Mucosa of rectum (tissue), 2 donors: ENCODE measurements around the gene PLCD4.

ENCODE experiments used
- H3K27ac ChIP-seq, 2 donors: one replicate each; pipeline ENCODE4 v1.7.0; 2013; ENCODE audit warnings: inconsistent platforms in 2 of 2, low read depth in 2 of 2, low read length in 2 of 2
- H3K27me3 ChIP-seq, 2 donors: one replicate each; pipeline ENCODE4 v1.7.0; 2013; ENCODE audit warnings: low read length in 2 of 2; ENCODE audit not compliant: control insufficient read depth in 2 of 2, insufficient read depth in 2 of 2
- H3K36me3 ChIP-seq, 2 donors: one replicate each; pipeline ENCODE4 v1.7.0; 2013; ENCODE audit warnings: low read length in 2 of 2; ENCODE audit not compliant: control insufficient read depth in 2 of 2, insufficient read depth in 2 of 2
- H3K4me1 ChIP-seq, 2 donors: one replicate each; pipeline ENCODE4 v1.7.0; 2013; ENCODE audit warnings: low read length in 2 of 2, mild to moderate bottlenecking in 1 of 2; ENCODE audit not compliant: control insufficient read depth in 2 of 2, insufficient read depth in 2 of 2
- H3K4me3 ChIP-seq, 2 donors: one replicate each; pipeline ENCODE4 v1.7.0; 2013; ENCODE audit warnings: low read length in 2 of 2
- H3K9ac ChIP-seq, 2 donors: one replicate each; pipeline ENCODE4 v1.7.0; 2013; ENCODE audit warnings: low read length in 2 of 2, low read depth in 1 of 2, mild to moderate bottlenecking in 1 of 2
- H3K9me3 ChIP-seq, 2 donors: one replicate each; pipeline ENCODE4 v1.7.0; 2013; ENCODE audit warnings: low read length in 2 of 2; ENCODE audit not compliant: control insufficient read depth in 2 of 2
- donor health status: healthy.
- donor health status: Normal muscosa, but diverticular disease.

The PLCD4 gene

DNA sequence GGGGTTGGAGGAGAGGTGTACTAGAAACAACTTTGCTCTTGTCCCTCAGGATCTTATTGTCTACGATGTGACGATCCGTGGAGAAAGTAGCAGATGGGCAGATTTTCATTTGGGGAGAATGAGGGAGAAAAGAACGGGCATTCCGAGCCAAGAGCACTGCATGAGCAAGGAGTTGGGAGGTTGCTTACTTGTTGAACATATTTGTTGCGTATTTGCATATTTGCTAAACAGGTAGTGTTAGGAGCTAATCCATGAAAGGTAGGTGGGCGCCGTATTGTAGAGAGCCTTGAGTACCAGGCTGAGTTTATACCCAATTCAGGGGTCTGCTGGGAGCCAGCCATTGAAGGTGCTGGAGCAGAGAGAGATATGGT is 52.3 kb downstream of the PLCD4 start:
- Histone ChIP-seq H3K27ac (peak overlapping the region; percentile 34 to 75), H3K4me1 (peaks cover 12 to 14% of the 10 kb centered on the region in 2 donors), H3K4me3 (peak overlapping the region; percentile 78 to 94), H3K27me3 (no peaks in the 10 kb centered on the region), H3K9ac (peak overlapping the region; percentile 42 to 75), H3K9me3 (no peaks in the 10 kb centered on the region), H3K36me3 (peaks cover 33 to 42% of the 10 kb centered on the region in 2 donors)

DNA sequence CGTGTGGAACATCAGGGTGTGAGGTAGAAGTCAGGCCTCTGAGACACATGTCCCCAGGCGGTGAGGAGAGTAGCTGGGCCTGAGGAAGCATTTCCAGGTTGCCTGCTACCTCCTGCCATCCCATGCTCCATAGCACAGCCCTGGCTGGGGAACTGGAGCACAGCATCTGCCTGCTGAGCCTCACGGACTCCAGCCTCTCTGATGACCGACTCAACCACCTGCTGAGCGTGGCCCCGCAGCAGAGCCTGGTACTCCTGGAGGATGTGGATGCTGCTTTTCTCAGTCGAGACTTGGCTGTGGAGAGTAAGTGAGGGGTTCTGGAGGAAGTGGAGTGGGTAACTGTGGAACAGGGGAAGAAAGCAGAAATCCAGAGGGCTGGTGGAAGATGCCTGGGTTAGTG is 54.7 kb downstream of the PLCD4 start:
- H3K4me1 ChIP-seq, result peaks cover 12 to 14% of the 10 kb centered on the region in 2 donors
- H3K36me3 ChIP-seq, result peaks cover 46 to 48% of the 10 kb centered on the region in 2 donors
- no peak overlapping the region for H3K27ac ChIP-seq
- no peaks in the 10 kb centered on the region for H3K27me3 ChIP-seq
- H3K9me3 ChIP-seq, result no peaks in the 10 kb centered on the region
- H3K9ac ChIP-seq, result no peak overlapping the region
- no peak overlapping the region for H3K4me3 ChIP-seq

DNA sequence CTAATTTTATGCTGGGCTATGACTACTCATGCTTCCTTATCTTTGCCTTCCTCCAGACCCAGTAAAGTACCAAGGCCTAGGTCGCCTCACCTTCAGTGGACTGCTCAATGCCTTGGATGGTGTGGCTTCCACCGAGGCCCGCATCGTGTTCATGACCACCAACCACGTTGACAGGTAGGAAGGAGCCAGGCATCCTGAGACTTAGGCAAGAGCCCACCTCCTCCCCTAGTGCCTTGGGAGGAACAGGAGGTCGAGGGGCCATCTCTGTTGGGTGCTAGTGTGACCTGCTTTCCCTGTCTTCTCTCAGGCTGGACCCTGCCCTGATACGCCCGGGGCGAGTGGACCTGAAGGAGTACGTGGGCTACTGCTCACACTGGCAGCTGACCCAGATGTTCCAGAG is 55.1 kb downstream of the PLCD4 start:
- Histone ChIP-seq H3K27ac (no peak overlapping the region), H3K9ac (no peak overlapping the region), H3K4me1 (peaks cover 12 to 14% of the 10 kb centered on the region in 2 donors), H3K36me3 (peaks cover 50 to 52% of the 10 kb centered on the region in 2 donors), H3K27me3 (no peaks in the 10 kb centered on the region), H3K9me3 (no peaks in the 10 kb centered on the region), H3K4me3 (no peak overlapping the region)

DNA sequence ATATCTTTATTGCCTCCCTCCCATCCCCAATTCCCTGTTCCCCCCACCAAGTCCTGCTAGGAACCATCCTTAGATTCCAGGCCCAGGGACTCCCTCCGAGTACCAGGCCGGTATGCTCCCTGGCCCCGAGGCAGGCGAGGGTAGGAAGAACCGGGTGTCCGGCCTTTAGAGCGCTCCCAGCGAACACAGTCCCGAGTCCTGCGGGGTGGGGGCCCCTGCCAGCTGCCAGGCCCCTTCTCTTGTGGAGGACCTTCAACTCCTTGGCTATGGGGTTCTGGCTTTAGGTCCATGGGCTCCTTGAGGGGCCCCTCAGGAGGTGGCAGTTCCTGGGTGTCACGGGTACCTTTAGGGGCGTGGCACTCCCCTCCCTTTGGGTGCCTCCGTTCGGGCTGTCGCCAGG is 56.2 kb downstream of the PLCD4 start:
- no peak overlapping the region for H3K4me3 ChIP-seq
- H3K36me3 ChIP-seq, result peaks cover 56 to 57% of the 10 kb centered on the region in 2 donors
- no peaks in the 10 kb centered on the region for H3K27me3 ChIP-seq
- no peak overlapping the region for H3K9ac ChIP-seq
- H3K27ac ChIP-seq, result no peak overlapping the region
- H3K4me1 ChIP-seq, result peaks cover 5 to 9% of the 10 kb centered on the region in 2 donors
- H3K9me3 ChIP-seq, result no peaks in the 10 kb centered on the region

DNA sequence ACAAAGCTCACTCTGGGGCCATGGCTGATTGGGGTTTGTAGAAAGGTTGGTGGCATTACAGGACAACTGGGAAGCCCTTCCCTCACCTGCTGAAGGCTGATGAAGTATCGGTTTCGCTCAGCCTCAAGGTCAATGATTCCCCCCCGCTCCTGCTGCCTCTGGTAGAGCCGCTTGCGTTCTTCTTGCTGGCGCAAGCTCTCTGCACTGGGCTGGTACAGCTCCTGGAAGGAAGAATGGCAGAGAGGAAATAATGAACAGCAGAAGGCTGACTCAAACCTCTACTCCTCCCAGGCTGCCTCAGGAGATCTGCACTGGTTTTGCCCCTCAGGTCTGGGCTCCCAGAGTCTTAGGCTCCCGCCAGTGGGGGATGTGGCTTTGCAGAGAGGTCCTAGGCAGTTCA is 57.0 kb downstream of the PLCD4 start:
- Histone ChIP-seq H3K27ac (no peak overlapping the region), H3K4me3 (no peak overlapping the region), H3K27me3 (no peaks in the 10 kb centered on the region), H3K9ac (no peak overlapping the region), H3K36me3 (peaks cover 56 to 58% of the 10 kb centered on the region in 2 donors), H3K4me1 (peaks cover 4 to 9% of the 10 kb centered on the region in 2 donors), H3K9me3 (no peaks in the 10 kb centered on the region)

DNA sequence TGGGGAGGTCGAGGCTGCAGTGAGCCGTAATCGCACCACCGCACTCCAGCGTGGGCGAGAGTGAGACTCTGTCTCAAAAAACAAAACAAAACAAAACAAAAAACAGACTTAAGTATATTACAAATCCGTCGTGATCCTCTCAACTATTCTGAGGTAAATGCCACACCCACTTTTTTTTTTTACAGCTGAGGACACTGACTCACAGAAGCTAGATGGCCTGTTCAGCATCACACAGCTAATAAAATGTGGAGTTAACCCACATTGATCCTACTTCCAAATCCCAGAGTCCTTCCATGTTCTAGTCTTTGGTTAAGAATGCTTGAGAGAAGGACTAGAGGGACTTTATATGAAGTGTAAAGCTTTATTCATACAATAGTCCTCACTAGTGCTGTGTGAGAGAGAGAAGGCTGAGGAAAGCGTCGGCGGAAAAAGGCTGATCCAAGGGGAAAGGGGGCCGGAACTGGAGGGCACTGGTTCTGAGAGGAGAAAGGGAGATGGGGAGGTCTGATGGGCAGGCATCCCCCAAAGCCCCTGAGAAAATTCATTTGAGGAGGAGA is 63.5 kb downstream of the PLCD4 start:
- Histone ChIP-seq H3K36me3 (peaks cover 14 to 22% of the 10 kb centered on the region in 2 donors), H3K4me1 (peaks cover 13% of the 10 kb centered on the region in 2 donors), H3K9me3 (no peaks in the 10 kb centered on the region), H3K4me3 (peak overlapping the region; percentile 77 to 94), H3K27me3 (no peaks in the 10 kb centered on the region), H3K9ac (peak overlapping the region; percentile 77 to 80), H3K27ac (peak overlapping the region; percentile 52 to 66)

DNA sequence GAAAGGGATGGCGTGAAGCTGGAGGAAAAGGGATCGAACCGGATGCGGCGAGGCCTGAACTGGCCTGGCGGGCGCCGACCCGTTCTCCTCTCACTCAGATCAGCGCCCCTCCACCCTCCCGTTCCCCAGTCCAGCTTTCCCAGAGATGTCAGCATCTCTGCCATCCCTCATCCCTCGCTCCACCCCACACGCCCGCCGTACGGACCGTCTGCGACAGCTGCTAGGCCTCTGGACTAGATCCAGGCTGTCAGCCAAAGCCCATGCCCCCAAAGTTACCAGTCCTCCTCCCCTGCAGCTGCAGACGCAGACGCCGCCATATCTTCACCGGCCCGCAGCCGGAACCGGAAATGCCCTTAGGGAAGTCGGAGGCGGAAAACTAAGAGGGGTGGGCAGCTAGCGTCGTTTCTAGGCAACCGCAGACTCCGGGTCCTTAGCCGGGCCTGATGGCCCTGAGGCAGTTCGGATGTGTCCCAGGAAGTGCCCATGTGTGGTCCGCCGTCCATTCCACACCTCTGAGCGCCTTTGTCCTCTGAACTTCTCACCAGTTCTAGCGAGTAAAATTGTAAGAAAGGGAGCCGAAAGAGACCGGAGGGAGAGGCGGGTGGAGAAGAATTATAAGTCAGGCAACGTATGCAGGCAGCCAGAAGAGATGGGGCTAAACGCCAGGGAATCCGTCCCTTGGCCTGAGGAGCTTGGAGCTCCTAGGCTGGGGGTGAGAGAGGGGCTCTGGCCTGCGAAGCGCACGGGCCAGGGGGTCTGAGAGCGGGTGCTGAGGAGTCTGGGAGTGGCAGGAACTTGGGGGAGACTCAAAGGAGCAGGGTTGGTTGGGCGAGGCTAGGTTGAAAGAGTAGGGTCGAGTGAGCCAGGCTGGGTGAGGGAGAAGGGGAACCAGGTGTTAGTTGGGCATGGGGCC is 64.2 kb downstream of the PLCD4 start, which contains the start of the genes RNF25 and STK36:
Gene RNF25 (minus strand): TSS at position 349 of the 913 bp plus-strand sequence. CDS start 32 bp downstream, at position 317.
Gene STK36 (plus strand): TSS at position 433 of the 913 bp plus-strand sequence. CDS start 744 bp downstream, outside the sequence.
- Histone ChIP-seq H3K9me3 (no peaks in the 10 kb centered on the region), H3K9ac (peak within 1 kb of the TSS; percentile 77 to 80), H3K36me3 (peaks cover 9 to 18% of the 10 kb centered on the region in 2 donors), H3K4me3 (peak within 1 kb of the TSS; percentile 77 to 94), H3K27ac (peak within 1 kb of the TSS; percentile 52 to 66), H3K4me1 (peaks cover 13% of the 10 kb centered on the region in 2 donors), H3K27me3 (no peaks in the 10 kb centered on the region)

DNA sequence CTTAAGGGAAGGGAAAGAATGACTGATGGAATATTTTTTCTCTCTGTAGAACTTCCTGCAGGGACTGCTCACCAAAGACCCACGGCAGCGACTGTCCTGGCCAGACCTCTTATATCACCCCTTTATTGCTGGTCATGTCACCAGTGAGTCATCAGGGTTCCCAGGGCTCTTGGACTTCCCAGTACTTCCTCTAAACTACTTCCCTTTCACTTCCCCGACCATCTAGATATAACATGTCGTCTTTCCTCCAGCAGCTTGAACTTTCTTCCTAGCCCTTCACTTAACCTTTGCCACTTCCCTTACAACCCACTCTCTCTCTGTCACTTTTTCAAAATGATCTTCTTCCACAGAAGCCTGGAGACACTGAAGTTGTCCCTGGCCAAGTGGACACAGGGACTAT is 71.4 kb downstream of the PLCD4 start:
- H3K9me3 ChIP-seq, result no peaks in the 10 kb centered on the region
- H3K27ac ChIP-seq, result no peak overlapping the region
- no peaks in the 10 kb centered on the region for H3K4me1 ChIP-seq
- H3K36me3 ChIP-seq, result peaks cover 7 to 16% of the 10 kb centered on the region in 2 donors
- H3K4me3 ChIP-seq, result no peak overlapping the region
- no peak overlapping the region for H3K9ac ChIP-seq
- no peaks in the 10 kb centered on the region for H3K27me3 ChIP-seq

DNA sequence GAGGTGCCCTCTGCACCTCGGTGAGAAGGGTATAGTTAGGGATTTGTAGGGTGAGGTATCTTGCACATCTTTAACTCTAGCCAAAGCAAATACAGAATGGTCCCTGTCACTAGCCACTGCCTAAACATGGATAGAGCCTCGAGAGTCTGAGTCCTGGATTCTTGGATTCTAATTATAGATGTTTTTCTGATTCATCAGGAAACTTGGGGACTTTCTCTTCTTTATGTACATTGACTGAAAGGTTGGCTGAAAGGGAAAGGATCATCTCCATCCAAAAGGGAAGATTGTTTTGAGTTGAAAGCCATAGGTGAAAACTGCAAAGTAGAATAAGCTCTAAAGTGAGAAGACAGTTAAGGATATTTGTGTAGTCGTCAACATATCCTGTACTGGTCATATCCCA is 72.4 kb downstream of the PLCD4 start:
- Histone ChIP-seq H3K4me1 (no peaks in the 10 kb centered on the region), H3K9ac (no peak overlapping the region), H3K9me3 (no peaks in the 10 kb centered on the region), H3K36me3 (peaks cover 10 to 19% of the 10 kb centered on the region in 2 donors), H3K27ac (no peak overlapping the region), H3K27me3 (no peaks in the 10 kb centered on the region), H3K4me3 (no peak overlapping the region)
